AG09319 (cell line): Measurements from ENCODE around the gene ZNF814.
"Not testable (repeated sequence)": the region's sequence is repeated elsewhere in the genome, so short reads cannot be mapped to it uniquely, and the experiment has no call there.

Experiments
- DNase-seq: peaks from one replicate; pipeline ENCODE4 v3.0.0-alpha.2; 2010; ENCODE audit warnings: low read depth; ENCODE audit errors: extremely low read depth
- CTCF ChIP-seq: IDR thresholded peaks from 2 replicates; pipeline ENCODE4 v1.5.1; 2011; ENCODE audit warnings: low read depth, mild to moderate bottlenecking, inconsistent platforms, low read length, moderate library complexity

ZNF814 gene

GRCh38 chr19:57907394-57907793, 18.6 kb upstream of the ZNF814 start:
- no peak for TF ChIP-seq CTCF

GRCh38 chr19:57905258-57905657, 16.4 kb upstream of the ZNF814 start:
- no peak for TF ChIP-seq CTCF
- DNase-seq, result no peak

More at GRCh38 chr19:57907394-57907793, 18.6 kb upstream of the ZNF814 start:
- DNase-seq, result no peak

DNA sequence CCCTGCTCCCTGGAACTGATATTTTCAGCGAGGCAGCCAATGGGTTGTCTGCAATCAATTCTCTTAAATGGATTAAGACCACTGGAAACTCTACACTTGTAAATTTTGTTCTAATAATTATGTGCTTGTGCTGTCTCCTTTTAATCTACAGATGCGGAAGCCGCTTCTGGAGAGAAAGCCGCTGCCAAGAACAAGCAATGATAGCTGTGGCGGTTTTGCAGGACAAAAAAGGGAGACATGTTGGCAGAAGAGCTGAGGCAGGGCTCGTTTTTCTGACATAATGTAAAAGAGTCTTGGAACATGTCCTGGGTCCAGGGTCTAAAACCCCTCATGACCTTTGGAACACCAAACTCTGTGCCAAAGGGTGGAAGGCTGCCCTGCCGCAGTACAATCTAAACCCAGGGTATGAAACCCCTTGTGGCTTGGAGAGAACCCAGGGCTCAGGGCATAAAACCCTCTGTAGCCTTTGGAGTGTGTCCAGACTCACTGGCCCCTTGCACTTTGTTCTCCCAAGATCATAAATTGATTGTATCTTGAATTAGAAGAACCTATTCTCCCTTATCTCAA, 14.9 kb upstream of the ZNF814 start:
- DNase-seq, result no peak
- no peak for TF ChIP-seq CTCF

GRCh38 chr19:57900311-57900710, 11.5 kb upstream of the ZNF814 start:
- TF ChIP-seq CTCF, result no peak
- no peak for DNase-seq

GRCh38 chr19:57890706-57891105, 1.9 kb upstream of the ZNF814 start:
- DNase-seq, result not testable (repeated sequence)

GRCh38 chr19:57888107-57888559, 704 bp downstream of the ZNF814 start:
- no peak for DNase-seq
- no peak for TF ChIP-seq CTCF

GRCh38 chr19:57887195-57887941, 1.5 kb downstream of the ZNF814 start:
- no peak for DNase-seq
- no peak for TF ChIP-seq CTCF
